Astrocyte (in vitro differentiated cells and primary cell): ENCODE results near the gene SCAF8. TPM values are rescaled to one million over a fixed set of nuclear protein-coding genes. Genes with fewer than 3 reads are reported as not detected.
"Not testable (repeated sequence)": the region's sequence is repeated elsewhere in the genome, so short reads cannot be mapped to it uniquely, and the experiment has no call there.

ENCODE experiments used
- DNase-seq: peaks from one replicate; pipeline ENCODE4 v3.0.0-alpha.2; 2010; ENCODE audit warnings: low read depth
- FAIRE-seq: peaks from 2 replicates; lab custom pipeline; 2011; peaks lifted over from hg19 to GRCh38; lab: Jason Lieb, UNC
- H2AFZ ChIP-seq: 2 replicates; pipeline ENCODE4 v1.6.0; 2012; ENCODE audit warnings: low read depth, low read length, inconsistent platforms
- H3K27ac ChIP-seq: 2 replicates; pipeline ENCODE4 v1.5.1; 2011; ENCODE audit warnings: low read depth, low read length, inconsistent platforms
- H3K27me3 ChIP-seq: 2 replicates; pipeline ENCODE4 v1.6.0; 2011; ENCODE audit warnings: low read length, inconsistent platforms; ENCODE audit not compliant: insufficient read depth
- H3K36me3 ChIP-seq: 2 replicates; pipeline ENCODE4 v1.5.1; 2011; ENCODE audit warnings: low read length, inconsistent platforms; ENCODE audit not compliant: insufficient read depth
- H3K4me1 ChIP-seq: 2 replicates; pipeline ENCODE4 v1.5.1; 2011; ENCODE audit warnings: low read length, inconsistent platforms; ENCODE audit not compliant: insufficient read depth
- H3K4me2 ChIP-seq: 2 replicates; pipeline ENCODE4 v1.6.0; 2012; ENCODE audit warnings: low read length, inconsistent platforms
- H3K4me3 ChIP-seq: 2 replicates; pipeline ENCODE4 v1.5.1; 2011; ENCODE audit warnings: low read depth, mild to moderate bottlenecking, low read length, inconsistent platforms; ENCODE audit not compliant: insufficient read depth
- H3K79me2 ChIP-seq: 2 replicates; pipeline ENCODE4 v1.6.0; 2012; ENCODE audit warnings: mild to moderate bottlenecking, low read length, inconsistent platforms; ENCODE audit not compliant: insufficient read depth
- H3K9ac ChIP-seq: 2 replicates; pipeline ENCODE4 v1.6.0; 2012; ENCODE audit warnings: mild to moderate bottlenecking, low read length, inconsistent platforms
- H3K9me3 ChIP-seq: 2 replicates; pipeline ENCODE4 v1.5.1; 2012; ENCODE audit warnings: low read depth, mild to moderate bottlenecking, low read length, inconsistent platforms; ENCODE audit not compliant: insufficient read depth
- H4K20me1 ChIP-seq: 2 replicates; pipeline ENCODE4 v1.6.0; 2012; ENCODE audit warnings: low read length, inconsistent platforms; ENCODE audit not compliant: insufficient read depth
- H3K27ac Mint-ChIP-seq: one replicate; pipeline ENCODE4 v1.8.0; 2021; ENCODE audit warnings: mild to moderate bottlenecking, mixed read lengths; ENCODE audit not compliant: unreplicated experiment
- H3K27me3 Mint-ChIP-seq: one replicate; pipeline ENCODE4 v1.8.0; 2021; ENCODE audit warnings: low read depth, mixed read lengths; ENCODE audit not compliant: unreplicated experiment
- H3K36me3 Mint-ChIP-seq: one replicate; pipeline ENCODE4 v1.8.0; 2021; ENCODE audit warnings: low read depth, mixed read lengths; ENCODE audit not compliant: unreplicated experiment
- H3K4me1 Mint-ChIP-seq: one replicate; pipeline ENCODE4 v1.8.0; 2021; ENCODE audit warnings: low read depth, mixed read lengths; ENCODE audit not compliant: unreplicated experiment
- H3K4me3 Mint-ChIP-seq: one replicate; pipeline ENCODE4 v1.8.0; 2021; ENCODE audit warnings: mild to moderate bottlenecking, moderate library complexity, mixed read lengths; ENCODE audit not compliant: unreplicated experiment
- H3K9me3 Mint-ChIP-seq: one replicate; pipeline ENCODE4 v1.8.0; 2021; ENCODE audit warnings: mild to moderate bottlenecking, mixed read lengths; ENCODE audit not compliant: unreplicated experiment
- EZH2 ChIP-seq: IDR thresholded peaks from 2 replicates; pipeline ENCODE4 v1.6.1; 2012; ENCODE audit warnings: mild to moderate bottlenecking, low read length, inconsistent platforms; ENCODE audit not compliant: insufficient read depth
- total RNA-seq: library from RNA; stranded (reverse); gene quantifications from 2 replicates; pipeline ENCODE4 v1.2.1, GENCODE V29; 2021
- TF ChIP-seq, protein P1 (sequence below): IDR thresholded peaks from 2 replicates; pipeline ENCODE4 v1.5.1; 2011; ENCODE audit warnings: low read depth, mild to moderate bottlenecking, inconsistent platforms, low read length, moderate library complexity; ENCODE audit not compliant: insufficient read depth

The SCAF8 gene
- total RNA-seq, 1 donor from 2014 or later, result 36.0 TPM

DNA sequence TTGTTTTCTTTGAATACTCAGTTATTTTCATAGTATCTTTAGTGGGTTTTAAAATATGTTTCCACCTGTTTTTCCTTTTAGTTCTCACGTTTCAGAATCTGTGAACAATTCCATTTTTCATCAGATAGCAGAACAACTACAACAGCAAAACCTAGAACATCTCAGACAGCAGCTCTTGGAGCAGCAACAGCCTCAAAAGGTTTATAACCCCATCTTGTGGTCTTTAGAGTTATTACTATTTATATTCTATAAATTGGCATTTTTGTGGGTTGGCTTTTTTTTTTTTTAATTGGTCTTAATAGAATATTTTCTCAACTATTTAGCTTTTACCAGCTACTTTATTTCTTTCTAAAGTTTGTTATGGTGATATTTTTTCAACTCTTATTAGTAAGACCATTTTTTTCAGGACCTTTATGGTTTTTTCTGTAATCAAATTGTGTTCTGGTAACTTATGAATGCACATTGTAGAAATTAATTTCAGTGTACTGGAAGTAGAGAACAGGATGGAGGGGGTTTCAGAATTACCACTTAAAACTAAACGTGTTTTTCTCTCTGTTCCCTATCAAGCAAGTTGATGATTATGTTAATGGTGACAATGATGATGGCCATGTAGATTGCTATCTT is 72.2 kb downstream of the SCAF8 start:
- peaks cover 11% of the 10 kb centered on the region for H3K79me2 ChIP-seq
- Mint-ChIP-seq H3K9me3 (no peaks in the 10 kb centered on the region), H3K4me3 (no peak overlapping the region), H3K27me3 (no peaks in the 10 kb centered on the region), H3K27ac (no peak overlapping the region), H3K36me3 (peaks cover 2% of the 10 kb centered on the region), H3K4me1 (peaks cover 6% of the 10 kb centered on the region)
- H3K4me2 ChIP-seq, result no peak overlapping the region
- H3K9me3 ChIP-seq, result no peaks in the 10 kb centered on the region
- DNase-seq, result peak; percentile 12
- FAIRE-seq, result peak; percentile 68
- H2AFZ ChIP-seq, result no peak overlapping the region
- H3K9ac ChIP-seq, result no peak overlapping the region
- H3K27me3 ChIP-seq, result no peaks in the 10 kb centered on the region
- peaks cover 29% of the 10 kb centered on the region for H3K36me3 ChIP-seq
- no peak overlapping the region for H3K4me3 ChIP-seq
- no peak overlapping the region for H3K27ac ChIP-seq
- TF ChIP-seq, protein P1, sequence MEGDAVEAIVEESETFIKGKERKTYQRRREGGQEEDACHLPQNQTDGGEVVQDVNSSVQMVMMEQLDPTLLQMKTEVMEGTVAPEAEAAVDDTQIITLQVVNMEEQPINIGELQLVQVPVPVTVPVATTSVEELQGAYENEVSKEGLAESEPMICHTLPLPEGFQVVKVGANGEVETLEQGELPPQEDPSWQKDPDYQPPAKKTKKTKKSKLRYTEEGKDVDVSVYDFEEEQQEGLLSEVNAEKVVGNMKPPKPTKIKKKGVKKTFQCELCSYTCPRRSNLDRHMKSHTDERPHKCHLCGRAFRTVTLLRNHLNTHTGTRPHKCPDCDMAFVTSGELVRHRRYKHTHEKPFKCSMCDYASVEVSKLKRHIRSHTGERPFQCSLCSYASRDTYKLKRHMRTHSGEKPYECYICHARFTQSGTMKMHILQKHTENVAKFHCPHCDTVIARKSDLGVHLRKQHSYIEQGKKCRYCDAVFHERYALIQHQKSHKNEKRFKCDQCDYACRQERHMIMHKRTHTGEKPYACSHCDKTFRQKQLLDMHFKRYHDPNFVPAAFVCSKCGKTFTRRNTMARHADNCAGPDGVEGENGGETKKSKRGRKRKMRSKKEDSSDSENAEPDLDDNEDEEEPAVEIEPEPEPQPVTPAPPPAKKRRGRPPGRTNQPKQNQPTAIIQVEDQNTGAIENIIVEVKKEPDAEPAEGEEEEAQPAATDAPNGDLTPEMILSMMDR, result peak; percentile 40
- no peak for TF ChIP-seq EZH2
- no peaks in the 10 kb centered on the region for H3K4me1 ChIP-seq
- H4K20me1 ChIP-seq, result peaks cover 7% of the 10 kb centered on the region

DNA sequence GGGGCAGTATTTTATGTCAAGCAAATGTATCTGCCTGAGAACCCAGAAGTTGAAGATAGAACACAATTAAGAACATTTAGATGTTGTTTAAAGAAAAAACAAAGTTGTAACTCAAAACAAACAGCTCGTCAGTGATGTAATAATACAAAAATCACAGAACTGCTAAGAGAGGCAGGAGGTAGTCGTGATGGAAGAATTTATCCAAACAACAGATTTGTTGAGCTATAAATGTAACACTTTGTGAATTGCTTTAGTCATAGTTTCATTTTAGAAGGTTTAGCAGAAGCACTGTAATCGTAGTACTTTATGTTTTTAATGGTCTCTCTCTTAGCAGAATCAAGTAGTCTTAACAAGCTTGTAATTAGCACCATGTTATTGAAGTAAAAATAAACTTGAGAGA is 73.6 kb downstream of the SCAF8 start:
- Histone ChIP-seq H2AFZ (no peak overlapping the region), H3K36me3 (peaks cover 32% of the 10 kb centered on the region), H3K4me2 (no peak overlapping the region), H3K9me3 (no peaks in the 10 kb centered on the region), H3K27me3 (no peaks in the 10 kb centered on the region), H3K79me2 (peaks cover 5% of the 10 kb centered on the region), H3K4me3 (no peak overlapping the region), H3K27ac (no peak overlapping the region), H3K9ac (no peak overlapping the region), H4K20me1 (peaks cover 6% of the 10 kb centered on the region), H3K4me1 (no peaks in the 10 kb centered on the region)
- H3K27ac Mint-ChIP-seq, result peak overlapping the region; percentile 50
- no peak for DNase-seq
- peaks cover 6% of the 10 kb centered on the region for H3K4me1 Mint-ChIP-seq
- FAIRE-seq, result no peak
- no peak overlapping the region for H3K4me3 Mint-ChIP-seq
- H3K27me3 Mint-ChIP-seq, result no peaks in the 10 kb centered on the region
- no peak for TF ChIP-seq EZH2
- TF ChIP-seq, protein P1, result no peak
- no peaks in the 10 kb centered on the region for H3K9me3 Mint-ChIP-seq
- peaks cover 6% of the 10 kb centered on the region for H3K36me3 Mint-ChIP-seq

DNA sequence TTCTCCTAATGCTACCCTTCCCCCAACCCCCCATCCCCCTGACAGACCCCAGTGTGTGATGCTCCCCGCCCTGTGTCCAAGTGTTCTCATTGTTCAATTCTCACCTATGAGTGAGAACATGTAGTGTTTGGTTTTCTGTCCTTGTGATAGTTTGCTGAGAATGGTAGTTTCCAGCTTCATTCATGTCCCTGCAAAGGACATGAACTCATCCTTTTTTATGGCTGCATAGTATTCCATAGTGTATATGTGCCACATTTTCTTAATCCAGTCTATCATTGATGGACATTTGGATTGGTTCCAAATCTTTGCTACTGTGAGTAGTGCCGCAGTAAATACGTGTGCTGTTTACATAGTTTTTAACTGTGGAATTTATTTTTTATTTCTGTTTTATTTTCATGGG is 78.4 kb downstream of the SCAF8 start:
- not testable (repeated sequence) for H3K27ac ChIP-seq, H3K9me3 ChIP-seq, H3K4me1 ChIP-seq, DNase-seq, H4K20me1 ChIP-seq, H3K27me3 ChIP-seq, H3K4me3 ChIP-seq, FAIRE-seq, H3K4me3 Mint-ChIP-seq, H3K27ac Mint-ChIP-seq, H3K9me3 Mint-ChIP-seq, H3K27me3 Mint-ChIP-seq, H3K4me2 ChIP-seq, H3K79me2 ChIP-seq, H3K9ac ChIP-seq, H2AFZ ChIP-seq
- peaks cover 57% of the 10 kb centered on the region for H3K36me3 ChIP-seq
- H3K4me1 Mint-ChIP-seq, result peaks cover 14% of the 10 kb centered on the region
- H3K36me3 Mint-ChIP-seq, result peaks cover 12% of the 10 kb centered on the region
